Measurements from ENCODE around the gene SPNS2. TPM values are rescaled to one million over a fixed set of nuclear protein-coding genes. Genes with fewer than 3 reads are reported as not detected.

The SPNS2 gene
- polyA plus RNA-seq, 1 donor from 2014 or later = 39.7 TPM

DNA sequence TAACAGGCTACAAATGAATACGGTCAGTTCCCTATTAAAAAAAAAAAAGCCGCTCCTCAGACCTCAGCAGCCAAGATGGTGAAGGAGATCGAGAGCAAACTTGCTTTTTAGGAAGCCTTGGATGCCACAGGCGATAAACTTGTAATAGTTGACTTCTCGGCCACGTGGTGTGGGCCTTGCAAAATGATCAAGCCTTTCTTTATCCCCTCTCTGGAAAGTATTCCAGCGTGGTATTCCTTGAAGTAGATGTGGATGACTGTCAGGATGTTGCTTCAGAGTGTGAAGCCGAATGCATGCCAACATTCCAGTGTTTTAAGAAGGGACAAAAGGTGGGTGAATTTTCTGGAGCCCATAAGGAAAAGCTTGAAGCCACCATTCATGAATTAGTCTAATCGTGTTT, 73.5 kb downstream of the SPNS2 start:
- Histone ChIP-seq H2AFZ (ENCODE audit: low read depth, low read length) (no peak overlapping the region), H3K27ac (ENCODE audit: low read length) (no peak overlapping the region), H3K4me3 (ENCODE audit: low read length) (no peak overlapping the region), H3F3A (ENCODE audit: insufficient read depth, low read length, poor library complexity, severe bottlenecking) (no peaks in the 10 kb centered on the region), H3K79me2 (replicated peaks; ENCODE audit: insufficient read depth, low read length) (no peaks in the 10 kb centered on the region), H4K20me1 (ENCODE audit: insufficient read depth) (no peaks in the 10 kb centered on the region), H3K9ac (ENCODE audit: low read length) (no peak overlapping the region), H3K27me3 (ENCODE audit: insufficient read depth, low read depth, low read length) (no peaks in the 10 kb centered on the region), H3K9me2 (ENCODE audit: insufficient read depth, low read length) (no peaks in the 10 kb centered on the region), H3K36me3 (ENCODE audit: insufficient read depth, low read length) (no peaks in the 10 kb centered on the region), H3K9me3 (ENCODE audit: low read length) (no peaks in the 10 kb centered on the region), H3K4me2 (ENCODE audit: low read length) (no peak overlapping the region)
- TF ChIP-seq SMC3 (conservative IDR thresholded peaks at IDR 0.05; ENCODE audit: poor library complexity) = no peak
- no peak for TF ChIP-seq EZH2 (IDR thresholded peaks at IDR 0.05; ENCODE audit: borderline replicate concordance, insufficient read depth, low read length, poor library complexity, severe bottlenecking)
- no peak for TF ChIP-seq MXI1 (conservative IDR thresholded peaks at IDR 0.05; ENCODE audit: poor library complexity, severe bottlenecking)
- TF ChIP-seq, protein P1, sequence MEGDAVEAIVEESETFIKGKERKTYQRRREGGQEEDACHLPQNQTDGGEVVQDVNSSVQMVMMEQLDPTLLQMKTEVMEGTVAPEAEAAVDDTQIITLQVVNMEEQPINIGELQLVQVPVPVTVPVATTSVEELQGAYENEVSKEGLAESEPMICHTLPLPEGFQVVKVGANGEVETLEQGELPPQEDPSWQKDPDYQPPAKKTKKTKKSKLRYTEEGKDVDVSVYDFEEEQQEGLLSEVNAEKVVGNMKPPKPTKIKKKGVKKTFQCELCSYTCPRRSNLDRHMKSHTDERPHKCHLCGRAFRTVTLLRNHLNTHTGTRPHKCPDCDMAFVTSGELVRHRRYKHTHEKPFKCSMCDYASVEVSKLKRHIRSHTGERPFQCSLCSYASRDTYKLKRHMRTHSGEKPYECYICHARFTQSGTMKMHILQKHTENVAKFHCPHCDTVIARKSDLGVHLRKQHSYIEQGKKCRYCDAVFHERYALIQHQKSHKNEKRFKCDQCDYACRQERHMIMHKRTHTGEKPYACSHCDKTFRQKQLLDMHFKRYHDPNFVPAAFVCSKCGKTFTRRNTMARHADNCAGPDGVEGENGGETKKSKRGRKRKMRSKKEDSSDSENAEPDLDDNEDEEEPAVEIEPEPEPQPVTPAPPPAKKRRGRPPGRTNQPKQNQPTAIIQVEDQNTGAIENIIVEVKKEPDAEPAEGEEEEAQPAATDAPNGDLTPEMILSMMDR (IDR thresholded peaks at IDR 0.05; ENCODE audit: poor library complexity, severe bottlenecking) = no peak
- TF ChIP-seq, protein P2, sequence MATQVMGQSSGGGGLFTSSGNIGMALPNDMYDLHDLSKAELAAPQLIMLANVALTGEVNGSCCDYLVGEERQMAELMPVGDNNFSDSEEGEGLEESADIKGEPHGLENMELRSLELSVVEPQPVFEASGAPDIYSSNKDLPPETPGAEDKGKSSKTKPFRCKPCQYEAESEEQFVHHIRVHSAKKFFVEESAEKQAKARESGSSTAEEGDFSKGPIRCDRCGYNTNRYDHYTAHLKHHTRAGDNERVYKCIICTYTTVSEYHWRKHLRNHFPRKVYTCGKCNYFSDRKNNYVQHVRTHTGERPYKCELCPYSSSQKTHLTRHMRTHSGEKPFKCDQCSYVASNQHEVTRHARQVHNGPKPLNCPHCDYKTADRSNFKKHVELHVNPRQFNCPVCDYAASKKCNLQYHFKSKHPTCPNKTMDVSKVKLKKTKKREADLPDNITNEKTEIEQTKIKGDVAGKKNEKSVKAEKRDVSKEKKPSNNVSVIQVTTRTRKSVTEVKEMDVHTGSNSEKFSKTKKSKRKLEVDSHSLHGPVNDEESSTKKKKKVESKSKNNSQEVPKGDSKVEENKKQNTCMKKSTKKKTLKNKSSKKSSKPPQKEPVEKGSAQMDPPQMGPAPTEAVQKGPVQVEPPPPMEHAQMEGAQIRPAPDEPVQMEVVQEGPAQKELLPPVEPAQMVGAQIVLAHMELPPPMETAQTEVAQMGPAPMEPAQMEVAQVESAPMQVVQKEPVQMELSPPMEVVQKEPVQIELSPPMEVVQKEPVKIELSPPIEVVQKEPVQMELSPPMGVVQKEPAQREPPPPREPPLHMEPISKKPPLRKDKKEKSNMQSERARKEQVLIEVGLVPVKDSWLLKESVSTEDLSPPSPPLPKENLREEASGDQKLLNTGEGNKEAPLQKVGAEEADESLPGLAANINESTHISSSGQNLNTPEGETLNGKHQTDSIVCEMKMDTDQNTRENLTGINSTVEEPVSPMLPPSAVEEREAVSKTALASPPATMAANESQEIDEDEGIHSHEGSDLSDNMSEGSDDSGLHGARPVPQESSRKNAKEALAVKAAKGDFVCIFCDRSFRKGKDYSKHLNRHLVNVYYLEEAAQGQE (IDR thresholded peaks at IDR 0.05; ENCODE audit: borderline replicate concordance) = no peak
- no peak for TF ChIP-seq RAD21 (conservative IDR thresholded peaks at IDR 0.05)
- TF ChIP-seq TAF1 (IDR thresholded peaks at IDR 0.05; ENCODE audit: low read depth) = no peak
- TF ChIP-seq POLR2AphosphoS5 (IDR thresholded peaks at IDR 0.05) = no peak
- TF ChIP-seq EP300 (conservative IDR thresholded peaks at IDR 0.05; ENCODE audit: poor library complexity, severe bottlenecking) = no peak

DNA sequence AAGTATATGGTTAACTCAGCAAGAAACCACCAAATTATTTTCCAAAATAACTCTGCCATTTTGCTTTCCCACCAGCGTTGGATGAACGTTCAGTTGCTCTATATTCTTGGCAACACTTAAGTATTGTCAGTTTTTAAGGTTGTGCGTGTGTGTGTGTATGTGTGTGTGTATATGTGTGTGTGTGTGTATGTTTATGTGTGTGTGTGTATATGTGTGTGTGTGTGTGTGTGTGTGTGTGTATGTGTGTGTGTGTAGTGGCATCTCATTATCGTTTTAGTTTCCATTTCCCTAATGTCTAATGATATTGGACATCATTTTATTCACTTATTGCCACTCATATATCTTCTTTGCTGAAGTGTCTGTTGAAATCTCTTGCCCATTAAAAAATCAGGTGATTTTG, 74.4 kb downstream of the SPNS2 start:
- H3K27me3 ChIP-seq (ENCODE audit: insufficient read depth, low read depth, low read length) = no peaks in the 10 kb centered on the region
- no peak overlapping the region for H3K27ac ChIP-seq (ENCODE audit: low read length)
- H4K20me1 ChIP-seq (ENCODE audit: insufficient read depth) = no peaks in the 10 kb centered on the region
- H3K9me3 ChIP-seq (ENCODE audit: low read length) = no peaks in the 10 kb centered on the region
- H3K4me3 ChIP-seq (ENCODE audit: low read length) = no peak overlapping the region
- no peaks in the 10 kb centered on the region for H3K79me2 ChIP-seq (replicated peaks; ENCODE audit: insufficient read depth, low read length)
- no peak for TF ChIP-seq EZH2 (IDR thresholded peaks at IDR 0.05; ENCODE audit: borderline replicate concordance, insufficient read depth, low read length, poor library complexity, severe bottlenecking)
- no peak for TF ChIP-seq TAF1 (IDR thresholded peaks at IDR 0.05; ENCODE audit: low read depth)
- TF ChIP-seq SMC3 (conservative IDR thresholded peaks at IDR 0.05; ENCODE audit: poor library complexity) = no peak
- no peak for TF ChIP-seq MXI1 (conservative IDR thresholded peaks at IDR 0.05; ENCODE audit: poor library complexity, severe bottlenecking)
- no peak for TF ChIP-seq POLR2AphosphoS5 (IDR thresholded peaks at IDR 0.05)
- no peak for TF ChIP-seq RAD21 (conservative IDR thresholded peaks at IDR 0.05)
- no peak for TF ChIP-seq EP300 (conservative IDR thresholded peaks at IDR 0.05; ENCODE audit: poor library complexity, severe bottlenecking)
- TF ChIP-seq, protein P2 (IDR thresholded peaks at IDR 0.05; ENCODE audit: borderline replicate concordance) = no peak
- TF ChIP-seq, protein P1 (IDR thresholded peaks at IDR 0.05; ENCODE audit: poor library complexity, severe bottlenecking) = no peak
- no peak overlapping the region for H3K4me2 ChIP-seq (ENCODE audit: low read length)
- H2AFZ ChIP-seq (ENCODE audit: low read depth, low read length) = no peak overlapping the region
- no peaks in the 10 kb centered on the region for H3F3A ChIP-seq (ENCODE audit: insufficient read depth, low read length, poor library complexity, severe bottlenecking)
- no peak overlapping the region for H3K9ac ChIP-seq (ENCODE audit: low read length)
- no peaks in the 10 kb centered on the region for H3K36me3 ChIP-seq (ENCODE audit: insufficient read depth, low read length)
- H3K9me2 ChIP-seq (ENCODE audit: insufficient read depth, low read length) = no peaks in the 10 kb centered on the region
